Lower lobe of right lung (tissue), 2 donors: ENCODE measurements around the gene WNT9B. TPM values are rescaled to one million over a fixed set of nuclear protein-coding genes. Genes with fewer than 3 reads are reported as not detected.

Experiments
- ATAC-seq, 2 donors: fragments of 200-7000 bp; cut with Tn5 transposase; one replicate each; pipeline ENCODE4 v1.9.1; 2020 to 2022; ENCODE audit warnings: mild to moderate bottlenecking in 2 of 2, moderate library complexity in 2 of 2
- DNase-seq: peaks from one replicate; pipeline ENCODE4 v3.0.0-alpha.2; 2020
- H3K27ac ChIP-seq: fragments of 200-600 bp; one replicate; pipeline ENCODE4 v1.8.0; 2022
- H3K27me3 ChIP-seq: fragments of 200-600 bp; one replicate; pipeline ENCODE4 v1.8.0; 2022; ENCODE audit warnings: low read depth
- H3K36me3 ChIP-seq: fragments of 200-600 bp; one replicate; pipeline ENCODE4 v1.8.0; 2022; ENCODE audit warnings: mild to moderate bottlenecking
- H3K4me1 ChIP-seq: fragments of 200-600 bp; one replicate; pipeline ENCODE4 v1.8.0; 2022
- H3K4me3 ChIP-seq: fragments of 200-600 bp; one replicate; pipeline ENCODE4 v1.8.0; 2022; ENCODE audit warnings: mild to moderate bottlenecking
- H3K9me3 ChIP-seq: fragments of 200-600 bp; one replicate; pipeline ENCODE4 v1.8.0; 2022
- intact Hi-C: fragments of 100-400 bp; cut with DNase I; formaldehyde crosslinking; loops from one replicate; pipeline ENCODE4 v1.11.0; 2022
- total RNA-seq: library from RNA; stranded (reverse); fragmentation: NEBNext Ultra II Directional; extraction: Animal tissue kit (Norgen Biotek cat#: 25700); gene quantifications from one replicate; pipeline ENCODE4 v1.2.1, GENCODE V29; 2021
- TF ChIP-seq, protein P1 (sequence below): fragments of 200-600 bp; IDR thresholded peaks from one replicate; pipeline ENCODE4 v1.8.0; 2022; ENCODE audit warnings: antibody characterized with exemption, mild to moderate bottlenecking
- donor health status: DM: no; HTN: yes; CAD: no; lungs with severe emphysema.

Gene WNT9B
- total RNA-seq, 1 donor from 2014 or later = 0.80 TPM

DNA sequence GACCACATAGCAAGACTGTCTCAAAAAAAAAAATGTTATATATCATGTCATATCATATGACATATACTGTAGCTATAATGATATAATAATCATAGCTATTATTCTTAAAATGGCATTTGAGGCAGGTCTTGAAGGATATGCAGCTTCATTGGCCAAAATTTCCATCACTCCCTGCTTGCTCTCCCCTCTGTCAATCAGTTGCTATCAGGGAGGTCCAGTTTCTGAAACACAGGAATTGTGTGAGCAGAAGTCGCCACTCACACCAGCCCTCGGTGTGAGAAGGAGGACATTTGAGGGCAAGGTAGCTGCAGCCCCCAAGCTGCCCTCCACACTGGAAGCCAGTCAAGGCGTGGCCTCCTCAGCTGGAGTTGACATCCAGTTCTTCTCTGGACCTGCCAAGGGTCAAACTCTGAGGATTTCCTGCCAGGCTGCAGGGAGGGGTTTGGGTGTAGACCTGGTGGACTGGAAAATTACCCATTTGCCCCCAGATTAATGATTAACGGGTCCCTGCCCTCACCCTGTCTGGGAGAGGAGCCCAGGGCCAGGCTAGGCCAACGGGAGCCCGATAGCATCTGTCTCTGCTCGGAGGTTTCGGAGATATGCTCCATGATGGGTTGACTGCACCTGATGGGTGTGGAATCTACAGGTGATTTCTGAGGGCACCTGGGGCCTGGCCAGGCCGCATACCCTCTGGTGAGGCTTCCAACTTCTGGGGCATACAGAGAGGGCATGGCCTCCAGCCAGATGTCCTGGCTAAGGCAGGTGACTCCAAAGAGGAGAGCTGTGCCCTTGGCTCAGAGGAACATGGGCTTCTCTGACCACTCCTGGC, 18.8 kb downstream of the WNT9B start:
- Histone ChIP-seq H3K4me1 (no peaks in the 10 kb centered on the region), H3K9me3 (no peaks in the 10 kb centered on the region), H3K4me3 (no peak overlapping the region), H3K36me3 (no peaks in the 10 kb centered on the region), H3K27ac (no peak overlapping the region), H3K27me3 (peaks cover 3% of the 10 kb centered on the region)
- intact Hi-C loops = no loop called here
- peak in 1 of 2 donors; percentile 18 for ATAC-seq
- no peak for DNase-seq
- TF ChIP-seq, protein P1, sequence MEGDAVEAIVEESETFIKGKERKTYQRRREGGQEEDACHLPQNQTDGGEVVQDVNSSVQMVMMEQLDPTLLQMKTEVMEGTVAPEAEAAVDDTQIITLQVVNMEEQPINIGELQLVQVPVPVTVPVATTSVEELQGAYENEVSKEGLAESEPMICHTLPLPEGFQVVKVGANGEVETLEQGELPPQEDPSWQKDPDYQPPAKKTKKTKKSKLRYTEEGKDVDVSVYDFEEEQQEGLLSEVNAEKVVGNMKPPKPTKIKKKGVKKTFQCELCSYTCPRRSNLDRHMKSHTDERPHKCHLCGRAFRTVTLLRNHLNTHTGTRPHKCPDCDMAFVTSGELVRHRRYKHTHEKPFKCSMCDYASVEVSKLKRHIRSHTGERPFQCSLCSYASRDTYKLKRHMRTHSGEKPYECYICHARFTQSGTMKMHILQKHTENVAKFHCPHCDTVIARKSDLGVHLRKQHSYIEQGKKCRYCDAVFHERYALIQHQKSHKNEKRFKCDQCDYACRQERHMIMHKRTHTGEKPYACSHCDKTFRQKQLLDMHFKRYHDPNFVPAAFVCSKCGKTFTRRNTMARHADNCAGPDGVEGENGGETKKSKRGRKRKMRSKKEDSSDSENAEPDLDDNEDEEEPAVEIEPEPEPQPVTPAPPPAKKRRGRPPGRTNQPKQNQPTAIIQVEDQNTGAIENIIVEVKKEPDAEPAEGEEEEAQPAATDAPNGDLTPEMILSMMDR = no peak

DNA sequence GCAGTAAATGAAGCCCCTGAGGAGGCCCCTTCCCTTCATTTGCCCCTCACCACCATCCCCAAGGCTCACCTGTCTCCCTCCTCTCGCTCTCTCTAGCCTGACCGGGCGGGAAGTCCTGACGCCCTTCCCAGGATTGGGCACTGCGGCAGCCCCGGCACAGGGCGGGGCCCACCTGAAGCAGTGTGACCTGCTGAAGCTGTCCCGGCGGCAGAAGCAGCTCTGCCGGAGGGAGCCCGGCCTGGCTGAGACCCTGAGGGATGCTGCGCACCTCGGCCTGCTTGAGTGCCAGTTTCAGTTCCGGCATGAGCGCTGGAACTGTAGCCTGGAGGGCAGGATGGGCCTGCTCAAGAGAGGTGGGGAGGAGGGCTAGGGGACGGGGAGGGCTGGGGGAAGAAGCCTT, 21.0 kb downstream of the WNT9B start:
- H3K36me3 ChIP-seq = no peaks in the 10 kb centered on the region
- ATAC-seq = no peak
- intact Hi-C loops = no loop called here

GRCh38 chr17:46873941-46874645, 22.7 kb downstream of the WNT9B start:
- H3K27ac ChIP-seq = no peak overlapping the region
- H3K27me3 ChIP-seq = no peaks in the 10 kb centered on the region
- no peaks in the 10 kb centered on the region for H3K36me3 ChIP-seq
- peaks cover 19% of the 10 kb centered on the region for H3K4me1 ChIP-seq
- intact Hi-C loops = no loop called here
- no peak for DNase-seq
- ATAC-seq = no peak
- H3K9me3 ChIP-seq = no peaks in the 10 kb centered on the region
- no peak overlapping the region for H3K4me3 ChIP-seq
- TF ChIP-seq, protein P1 = no peak

More for the DNA sequence above, 21.0 kb downstream of the WNT9B start:
- Histone ChIP-seq H3K4me1 (peaks cover 4% of the 10 kb centered on the region), H3K9me3 (no peaks in the 10 kb centered on the region), H3K4me3 (no peak overlapping the region), H3K27ac (no peak overlapping the region), H3K27me3 (peaks cover 3% of the 10 kb centered on the region)
- DNase-seq = no peak
- TF ChIP-seq, protein P1 = no peak

GRCh38 chr17:46874906-46875305, 23.5 kb downstream of the WNT9B start:
- Histone ChIP-seq H3K36me3 (no peaks in the 10 kb centered on the region), H3K27ac (no peak overlapping the region), H3K27me3 (no peaks in the 10 kb centered on the region), H3K4me1 (peaks cover 19% of the 10 kb centered on the region), H3K9me3 (no peaks in the 10 kb centered on the region), H3K4me3 (no peak overlapping the region)
- TF ChIP-seq, protein P1 = no peak
- no peak for DNase-seq
- intact Hi-C loops = no loop called here
- ATAC-seq = no peak

DNA sequence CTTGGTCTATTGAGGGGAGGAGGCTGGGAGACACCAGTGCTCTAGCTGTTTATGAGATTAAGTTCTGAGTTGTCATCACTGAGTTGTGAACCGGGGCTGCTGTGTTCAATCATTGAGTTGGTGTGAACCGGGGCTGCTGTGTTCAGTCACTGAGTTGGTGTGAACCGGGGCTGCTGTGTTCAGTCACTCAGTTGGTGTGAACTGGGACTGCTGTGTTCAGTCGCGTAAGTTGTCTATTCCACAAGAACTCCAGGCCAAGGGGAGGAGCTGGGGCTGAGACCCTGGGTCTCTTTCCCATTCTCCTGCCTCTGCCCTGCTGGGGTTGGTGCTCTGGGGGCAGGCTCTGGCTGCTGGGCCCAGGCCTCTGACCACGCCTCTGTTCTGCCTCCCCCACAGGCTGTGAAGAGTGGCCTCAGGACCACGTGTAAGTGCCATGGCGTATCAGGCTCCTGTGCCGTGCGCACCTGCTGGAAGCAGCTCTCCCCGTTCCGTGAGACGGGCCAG, 24.5 kb downstream of the WNT9B start:
- DNase-seq (no peak), ATAC-seq (no peak)
- H3K36me3 ChIP-seq = no peaks in the 10 kb centered on the region
- no peaks in the 10 kb centered on the region for H3K27me3 ChIP-seq
- no peak overlapping the region for H3K4me3 ChIP-seq
- H3K9me3 ChIP-seq = no peaks in the 10 kb centered on the region
- TF ChIP-seq, protein P1 = no peak
- intact Hi-C loops = no loop called here
- H3K27ac ChIP-seq = no peak overlapping the region
- H3K4me1 ChIP-seq = peaks cover 19% of the 10 kb centered on the region
